ENCODE data around the gene TP53. TPM values are rescaled to one million over a fixed set of nuclear protein-coding genes. Genes with fewer than 3 reads are reported as not detected.

TP53 gene
- total RNA-seq, 6 experiments from 2014 or later: 68.1 to 84.3 (median 75.4) TPM

DNA sequence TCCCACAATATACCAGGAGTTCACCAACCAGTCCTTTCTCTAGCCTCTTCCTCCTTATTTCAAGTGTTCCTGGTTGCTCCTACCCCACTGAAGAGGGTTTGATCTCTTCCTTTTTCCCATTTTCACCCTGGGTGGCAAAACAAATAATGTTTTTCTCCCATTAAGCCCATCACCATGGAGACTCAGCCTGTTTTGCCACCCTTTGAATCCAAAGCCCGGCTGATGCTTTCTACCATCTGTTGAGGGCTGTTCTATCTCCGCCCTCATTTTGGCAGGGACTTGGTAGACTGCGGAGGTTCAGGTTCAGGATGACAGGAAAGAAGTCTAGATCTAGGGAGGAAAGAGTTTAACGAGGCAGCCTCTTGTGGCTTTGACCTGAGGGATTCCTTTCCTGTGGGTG lies 32.8 kb upstream of the TP53 start:
- H3K27me3 Mint-ChIP-seq (ENCODE audit: insufficient read depth): peaks cover 35% of the 10 kb centered on the region
- no peak for DNase-seq
- H3K9me3 Mint-ChIP-seq: no peaks in the 10 kb centered on the region
- H3K36me3 Mint-ChIP-seq (ENCODE audit: low read depth): no peaks in the 10 kb centered on the region
- H3K4me1 Mint-ChIP-seq (ENCODE audit: low read depth): peaks cover 7% of the 10 kb centered on the region
- H3K27ac Mint-ChIP-seq: no peak overlapping the region
- H3K4me3 Mint-ChIP-seq: no peak overlapping the region
- TF ChIP-seq, protein P1, sequence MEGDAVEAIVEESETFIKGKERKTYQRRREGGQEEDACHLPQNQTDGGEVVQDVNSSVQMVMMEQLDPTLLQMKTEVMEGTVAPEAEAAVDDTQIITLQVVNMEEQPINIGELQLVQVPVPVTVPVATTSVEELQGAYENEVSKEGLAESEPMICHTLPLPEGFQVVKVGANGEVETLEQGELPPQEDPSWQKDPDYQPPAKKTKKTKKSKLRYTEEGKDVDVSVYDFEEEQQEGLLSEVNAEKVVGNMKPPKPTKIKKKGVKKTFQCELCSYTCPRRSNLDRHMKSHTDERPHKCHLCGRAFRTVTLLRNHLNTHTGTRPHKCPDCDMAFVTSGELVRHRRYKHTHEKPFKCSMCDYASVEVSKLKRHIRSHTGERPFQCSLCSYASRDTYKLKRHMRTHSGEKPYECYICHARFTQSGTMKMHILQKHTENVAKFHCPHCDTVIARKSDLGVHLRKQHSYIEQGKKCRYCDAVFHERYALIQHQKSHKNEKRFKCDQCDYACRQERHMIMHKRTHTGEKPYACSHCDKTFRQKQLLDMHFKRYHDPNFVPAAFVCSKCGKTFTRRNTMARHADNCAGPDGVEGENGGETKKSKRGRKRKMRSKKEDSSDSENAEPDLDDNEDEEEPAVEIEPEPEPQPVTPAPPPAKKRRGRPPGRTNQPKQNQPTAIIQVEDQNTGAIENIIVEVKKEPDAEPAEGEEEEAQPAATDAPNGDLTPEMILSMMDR (IDR thresholded peaks at IDR 0.05): no peak

DNA sequence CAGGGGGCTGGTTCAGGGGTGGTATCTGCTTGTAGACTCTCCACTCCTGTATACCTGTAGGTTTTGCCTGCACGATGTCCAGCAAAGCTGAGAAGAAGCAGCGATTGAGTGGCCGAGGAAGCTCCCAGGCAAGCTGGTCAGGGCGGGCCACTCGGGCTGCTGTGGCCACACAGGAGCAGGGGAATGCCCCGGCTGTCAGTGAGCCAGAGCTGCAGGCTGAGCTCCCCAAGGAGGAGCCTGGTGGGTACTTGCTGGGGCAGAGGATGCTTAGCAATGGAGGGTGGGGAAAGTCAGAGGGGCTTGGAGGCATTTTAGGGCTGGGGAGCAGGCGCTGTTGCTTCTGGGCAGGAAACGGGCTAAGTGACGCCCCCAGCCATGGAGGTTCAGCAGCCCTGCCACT lies 32.4 kb upstream of the TP53 start:
- Mint-ChIP-seq H3K4me3 (no peak overlapping the region), H3K9me3 (no peaks in the 10 kb centered on the region), H3K4me1 (ENCODE audit: low read depth) (peaks cover 7% of the 10 kb centered on the region), H3K27me3 (ENCODE audit: insufficient read depth) (peaks cover 36% of the 10 kb centered on the region), H3K27ac (no peak overlapping the region), H3K36me3 (ENCODE audit: low read depth) (no peaks in the 10 kb centered on the region)
- DNase-seq: no peak
- TF ChIP-seq, protein P1 (IDR thresholded peaks at IDR 0.05): no peak

DNA sequence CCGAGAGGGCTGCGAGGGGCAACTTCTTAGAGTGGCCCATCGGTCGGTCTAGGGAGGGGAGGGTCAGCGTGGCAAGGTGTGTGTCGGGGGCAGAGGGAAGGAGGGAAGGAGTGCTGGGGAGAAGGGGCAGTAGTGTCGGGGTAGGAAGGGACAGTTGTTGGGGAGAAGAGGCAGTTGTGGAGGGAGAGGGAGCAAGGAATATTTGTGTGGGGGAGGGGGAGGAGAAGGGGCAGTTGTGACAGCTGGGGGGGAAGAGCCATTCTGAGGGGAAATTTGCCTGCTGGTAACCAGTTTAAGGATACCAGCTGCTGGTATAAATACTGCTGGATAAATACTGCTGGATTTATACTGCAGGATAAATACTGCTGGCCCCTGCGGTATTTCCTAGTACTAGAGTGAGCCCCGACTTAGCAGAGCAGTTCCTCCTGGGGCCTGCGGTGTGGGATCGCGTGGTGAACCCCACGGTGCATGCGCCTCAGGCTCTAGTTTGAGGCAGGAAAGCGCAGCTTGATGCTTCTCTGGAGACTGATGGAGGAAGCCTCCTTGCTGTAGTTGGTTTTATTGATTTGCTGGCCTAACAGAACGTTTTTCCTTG lies 30.6 kb upstream of the TP53 start:
- H3K27ac Mint-ChIP-seq: no peak overlapping the region
- peak overlapping the region; percentile 89 for H3K4me3 Mint-ChIP-seq
- DNase-seq: peak; percentile 9
- H3K4me1 Mint-ChIP-seq (ENCODE audit: low read depth): peaks cover 7% of the 10 kb centered on the region
- peaks cover 40% of the 10 kb centered on the region for H3K27me3 Mint-ChIP-seq (ENCODE audit: insufficient read depth)
- no peaks in the 10 kb centered on the region for H3K36me3 Mint-ChIP-seq (ENCODE audit: low read depth)
- no peaks in the 10 kb centered on the region for H3K9me3 Mint-ChIP-seq
- TF ChIP-seq, protein P1 (IDR thresholded peaks at IDR 0.05): no peak

DNA sequence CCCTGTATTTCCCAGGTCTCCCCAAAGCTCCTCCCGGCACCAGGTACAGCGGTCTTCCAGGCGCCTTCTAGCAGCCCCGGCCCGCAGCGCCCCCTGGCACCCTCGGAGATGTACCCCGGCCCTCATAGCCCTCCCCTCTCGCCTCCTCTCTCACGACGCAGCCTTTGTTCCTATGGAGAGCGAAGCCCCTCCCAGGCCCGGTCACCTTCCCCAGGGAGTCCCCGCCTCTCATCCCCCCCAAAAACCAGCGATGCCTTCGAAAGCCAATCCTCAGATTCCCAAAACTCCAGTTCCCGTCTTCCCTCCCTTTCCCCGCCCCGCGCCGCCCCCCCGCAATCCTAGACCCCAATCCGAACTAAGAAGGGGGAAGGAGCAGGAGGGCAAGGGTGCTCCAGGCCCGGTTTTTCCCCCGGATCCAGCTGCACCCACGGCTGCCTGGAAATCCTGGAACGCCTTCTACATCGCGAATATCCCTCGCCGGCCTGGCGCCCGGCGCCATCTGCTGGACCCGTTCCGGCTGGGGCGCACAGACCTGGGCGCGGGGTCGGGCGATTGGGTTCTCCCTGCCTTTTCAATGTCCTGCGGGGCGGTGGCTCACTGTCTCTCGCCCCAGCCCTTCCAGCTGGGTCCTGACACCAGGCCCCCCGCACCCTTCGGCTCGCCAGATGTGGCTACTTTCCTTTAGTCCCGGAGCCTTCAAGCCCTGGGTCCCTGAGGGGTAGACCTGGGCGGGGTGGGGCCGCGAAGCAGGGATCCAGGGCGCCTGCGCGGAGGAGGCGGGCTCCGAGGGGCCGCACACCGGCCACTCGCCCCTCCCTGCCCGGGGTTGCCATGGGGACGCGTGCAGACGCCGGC lies 29.8 kb upstream of the TP53 start, which contains the start of gene DNAH2:
DNAH2 (plus strand) TSS at position 844 of the 855 bp plus-strand sequence. CDS start 1,991 bp downstream, outside the sequence.
- Mint-ChIP-seq H3K27me3 (ENCODE audit: insufficient read depth) (peaks cover 42% of the 10 kb centered on the region), H3K36me3 (ENCODE audit: low read depth) (no peaks in the 10 kb centered on the region), H3K4me3 (peak within 1 kb of the TSS; percentile 89), H3K4me1 (ENCODE audit: low read depth) (peaks cover 7% of the 10 kb centered on the region), H3K9me3 (no peaks in the 10 kb centered on the region), H3K27ac (peak within 1 kb of the TSS; percentile 44; the same call in 1 of the 2 replicates)
- TF ChIP-seq, protein P1 (IDR thresholded peaks at IDR 0.05): peak; percentile 75
- DNase-seq: peak; percentile 77

DNA sequence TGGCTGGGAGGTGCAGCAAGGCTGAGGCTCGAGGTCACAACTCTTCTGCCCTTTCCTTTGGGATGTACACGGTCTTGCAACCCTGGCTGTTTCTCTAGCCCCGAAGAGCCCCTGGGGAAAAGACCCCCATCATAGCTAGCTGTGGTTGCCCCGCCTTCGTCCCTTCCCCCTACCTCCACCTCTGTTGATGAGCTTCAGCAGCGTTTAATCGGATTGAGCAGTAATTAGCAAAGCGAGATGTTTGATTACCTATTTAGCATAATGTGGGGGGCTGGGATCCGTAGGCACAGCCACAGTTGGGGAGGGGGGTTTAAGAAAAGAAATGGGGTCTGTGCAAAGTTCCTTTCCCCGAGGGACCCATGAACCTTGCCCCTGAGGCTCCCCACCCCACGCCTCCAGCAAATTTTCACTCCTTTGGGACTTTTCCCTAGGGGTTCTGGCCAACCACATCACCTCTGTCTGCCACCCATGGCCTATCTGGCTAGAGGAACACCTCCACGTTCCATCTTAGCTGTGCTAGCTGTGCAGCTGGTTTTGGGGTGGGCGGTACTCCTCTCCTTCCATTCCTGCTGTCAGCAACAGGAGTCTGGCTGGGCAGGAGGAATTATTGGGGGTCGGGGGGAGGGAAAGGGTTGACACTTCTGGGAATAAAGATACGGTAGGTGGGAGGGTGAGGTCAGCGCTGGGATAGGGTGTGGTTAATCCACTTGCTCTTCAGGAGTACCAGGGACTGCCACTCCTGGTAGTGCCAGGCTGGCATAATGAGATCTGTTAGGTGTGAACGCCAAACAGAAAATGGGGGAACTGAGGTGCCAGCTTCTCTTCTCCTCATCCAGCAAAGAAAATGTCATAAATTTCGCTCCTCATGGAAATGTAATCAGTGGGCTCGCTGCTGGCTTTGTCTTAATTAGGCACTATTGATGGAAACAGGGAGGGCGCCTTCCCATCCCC lies 28.9 kb upstream of the TP53 start:
- TF ChIP-seq, protein P1 (IDR thresholded peaks at IDR 0.05): no peak
- Mint-ChIP-seq H3K27me3 (ENCODE audit: insufficient read depth) (peaks cover 41% of the 10 kb centered on the region), H3K27ac (peak overlapping the region; percentile 44; the same call in 1 of the 2 replicates), H3K9me3 (no peaks in the 10 kb centered on the region), H3K4me3 (peak overlapping the region; percentile 89), H3K4me1 (ENCODE audit: low read depth) (peaks cover 7% of the 10 kb centered on the region), H3K36me3 (ENCODE audit: low read depth) (no peaks in the 10 kb centered on the region)
- DNase-seq: no peak
